K562 (cell line): Measurements from ENCODE around the gene CD320. TPM values are rescaled to one million over a fixed set of nuclear protein-coding genes. Genes with fewer than 3 reads are reported as not detected.

Experiments used
- BRF2 ChIP-seq: IDR thresholded peaks from 3 replicates; pipeline ENCODE4 v1.6.1; 2011; ENCODE audit warnings: borderline replicate concordance, mild to moderate bottlenecking; ENCODE audit not compliant: insufficient read length, insufficient read depth
- ETV1 ChIP-seq: fragments of 450-650 bp; conservative IDR thresholded peaks from 2 replicates; pipeline ENCODE4 v1.6.1; 2016; ENCODE audit warnings: missing genetic modification characterization, control low read depth, low read depth, missing compliant biosample characterization
- FOXJ2 ChIP-seq: fragments of 200-800 bp; sonication (Bioruptor generic); IDR thresholded peaks from 2 replicates; pipeline ENCODE4 v1.6.1; 2016; ENCODE audit warnings: missing genetic modification characterization, missing compliant biosample characterization
- NCOA2 ChIP-seq, 2 experiments: fragments of 450-650 bp; IDR thresholded peaks; 2 replicates each; pipeline ENCODE4 v1.6.1; 2018; ENCODE audit warnings: mild to moderate bottlenecking in 2 of 2, moderate library complexity in 1 of 2; ENCODE audit not compliant: partially characterized antibody in 2 of 2
- NRF1 ChIP-seq, 2 experiments: fragments of 450-650 bp; IDR thresholded peaks in 1 of 2; conservative IDR thresholded peaks in 1 of 2; 2 replicates each; pipeline ENCODE4 v1.6.1; 2014; ENCODE audit warnings: mild to moderate bottlenecking in 2 of 2
- RAD21 ChIP-seq, 2 experiments: fragments of 250-450 bp in 1 of 2; fragments of 450-650 bp in 1 of 2; sonication (Bioruptor Pico) in 1 of 2; formaldehyde crosslinking in 1 of 2; IDR thresholded peaks in 1 of 2; conservative IDR thresholded peaks in 1 of 2; 2 replicates each; pipeline versions ENCODE4 v1.4.0 to v1.8.0; 2020 to 2022; ENCODE audit warnings: mild to moderate bottlenecking in 2 of 2, moderate library complexity in 1 of 2
- RFX1 ChIP-seq: fragments of 450-650 bp; IDR thresholded peaks from 2 replicates; pipeline ENCODE4 v1.6.1; 2016; ENCODE audit warnings: mild to moderate bottlenecking, moderate library complexity
- SMAD4 ChIP-seq: fragments of 250-450 bp; sonication (Bioruptor Pico); conservative IDR thresholded peaks from 2 replicates; pipeline ENCODE4 v1.8.0; 2021; ENCODE audit warnings: inconsistent platforms, mild to moderate bottlenecking, moderate library complexity
- TAF9B ChIP-seq: fragments of 450-650 bp; IDR thresholded peaks from 2 replicates; pipeline ENCODE4 v1.6.1; 2018; ENCODE audit warnings: mild to moderate bottlenecking; ENCODE audit not compliant: partially characterized antibody
- TCF15 ChIP-seq: fragments of 250-450 bp; sonication (Bioruptor Pico); IDR thresholded peaks from 2 replicates; pipeline ENCODE4 v1.8.0; 2022; ENCODE audit warnings: moderate library complexity, mild to moderate bottlenecking, inconsistent platforms
- TCF7L2 ChIP-seq: fragments of 150-350 bp; IDR thresholded peaks from 2 replicates; pipeline ENCODE4 v1.6.1; 2016; ENCODE audit warnings: low read depth, mild to moderate bottlenecking, low read length, moderate library complexity
- ZNF324 ChIP-seq: fragments of 250-450 bp; sonication (Bioruptor Pico); IDR thresholded peaks from 2 replicates; pipeline ENCODE4 v1.4.0; 2020; ENCODE audit warnings: mild to moderate bottlenecking
- ZNF507 ChIP-seq: conservative IDR thresholded peaks from 2 replicates; pipeline ENCODE4 v1.6.1; 2017; ENCODE audit warnings: missing genetic modification characterization, missing compliant biosample characterization
- polyA plus RNA-seq, 8 experiments: library from polyadenylated mRNA; depleted of rRNA in 4 of 8; stranded (reverse) in 5 of 8; unstranded in 3 of 8; fragments of >200 nt; fragmentation: Nextera tagmentation in 2 of 8; fragmentation: Illumina TruSeq in 1 of 8; extraction: Ambion mirVana in 2 of 8; extraction: Trizol in 1 of 8; gene quantifications; 2 replicates each; pipeline versions ENCODE4 v1.2.1 to v1.2.3, GENCODE V29; 2011 to 2014; ENCODE audit warnings: inconsistent platforms in 1 of 8, missing spikeins in 1 of 8
- total RNA-seq, 7 experiments: library from RNA; depleted of rRNA in 6 of 7; stranded (reverse); fragments of >200 nt in 6 of 7; fragmentation: Illumina TruSeq in 2 of 7; extraction: Trizol in 2 of 7; gene quantifications; 2 replicates each; pipeline versions ENCODE4 v1.2.1 to v1.2.3, GENCODE V29; 2011 to 2021; ENCODE audit warnings: low replicate concordance in 1 of 7
- TF ChIP-seq, protein P1 (sequence below), 2 experiments: fragments of 450-650 bp; IDR thresholded peaks; 2 replicates each; pipeline ENCODE4 v1.6.1; 2016; ENCODE audit warnings: mild to moderate bottlenecking in 2 of 2, borderline replicate concordance in 1 of 2, low read depth in 1 of 2, moderate library complexity in 1 of 2

Gene CD320
- total and polyA plus RNA-seq, 9 of the 15 experiments (the other 6 are each of a cell fraction or from before 2014, with no cell fraction given), result 0.45 to 94.5 (median 34.4) TPM

GRCh38 chr19:8355631-8356402 lies 47.7 kb upstream of the CD320 start (continued):
- TF ChIP-seq TCF15 (CRISPR knock-in tag) (no peak), ZNF507 (tag) (no peak), SMAD4 (CRISPR knock-in tag) (peak; percentile 50), RFX1 (no peak), TCF7L2 (no peak), NRF1 (conservative IDR thresholded peaks at IDR 0.05 in 1 of 2, IDR thresholded peaks at IDR 0.05 in 1 of 2) (peak; percentile 18 to 42; a peak in 2 of 4 replicates), TAF9B (no peak), BRF2 (no peak), RAD21 (CRISPR knock-in tag; conservative IDR thresholded peaks at IDR 0.05 in 1 of 2, IDR thresholded peaks at IDR 0.05 in 1 of 2) (peak in 1 of 2 experiments; percentile 57; a peak in 2 of 4 replicates), ETV1 (tag) (peak; percentile 81), ZNF324 (no peak), NCOA2 (IDR thresholded peaks at IDR 0.05; ENCODE audit: partially characterized antibody in 2 of 2) (peak in 1 of 2 experiments; percentile 27), FOXJ2 (tag) (no peak)
- TF ChIP-seq, protein P1, sequence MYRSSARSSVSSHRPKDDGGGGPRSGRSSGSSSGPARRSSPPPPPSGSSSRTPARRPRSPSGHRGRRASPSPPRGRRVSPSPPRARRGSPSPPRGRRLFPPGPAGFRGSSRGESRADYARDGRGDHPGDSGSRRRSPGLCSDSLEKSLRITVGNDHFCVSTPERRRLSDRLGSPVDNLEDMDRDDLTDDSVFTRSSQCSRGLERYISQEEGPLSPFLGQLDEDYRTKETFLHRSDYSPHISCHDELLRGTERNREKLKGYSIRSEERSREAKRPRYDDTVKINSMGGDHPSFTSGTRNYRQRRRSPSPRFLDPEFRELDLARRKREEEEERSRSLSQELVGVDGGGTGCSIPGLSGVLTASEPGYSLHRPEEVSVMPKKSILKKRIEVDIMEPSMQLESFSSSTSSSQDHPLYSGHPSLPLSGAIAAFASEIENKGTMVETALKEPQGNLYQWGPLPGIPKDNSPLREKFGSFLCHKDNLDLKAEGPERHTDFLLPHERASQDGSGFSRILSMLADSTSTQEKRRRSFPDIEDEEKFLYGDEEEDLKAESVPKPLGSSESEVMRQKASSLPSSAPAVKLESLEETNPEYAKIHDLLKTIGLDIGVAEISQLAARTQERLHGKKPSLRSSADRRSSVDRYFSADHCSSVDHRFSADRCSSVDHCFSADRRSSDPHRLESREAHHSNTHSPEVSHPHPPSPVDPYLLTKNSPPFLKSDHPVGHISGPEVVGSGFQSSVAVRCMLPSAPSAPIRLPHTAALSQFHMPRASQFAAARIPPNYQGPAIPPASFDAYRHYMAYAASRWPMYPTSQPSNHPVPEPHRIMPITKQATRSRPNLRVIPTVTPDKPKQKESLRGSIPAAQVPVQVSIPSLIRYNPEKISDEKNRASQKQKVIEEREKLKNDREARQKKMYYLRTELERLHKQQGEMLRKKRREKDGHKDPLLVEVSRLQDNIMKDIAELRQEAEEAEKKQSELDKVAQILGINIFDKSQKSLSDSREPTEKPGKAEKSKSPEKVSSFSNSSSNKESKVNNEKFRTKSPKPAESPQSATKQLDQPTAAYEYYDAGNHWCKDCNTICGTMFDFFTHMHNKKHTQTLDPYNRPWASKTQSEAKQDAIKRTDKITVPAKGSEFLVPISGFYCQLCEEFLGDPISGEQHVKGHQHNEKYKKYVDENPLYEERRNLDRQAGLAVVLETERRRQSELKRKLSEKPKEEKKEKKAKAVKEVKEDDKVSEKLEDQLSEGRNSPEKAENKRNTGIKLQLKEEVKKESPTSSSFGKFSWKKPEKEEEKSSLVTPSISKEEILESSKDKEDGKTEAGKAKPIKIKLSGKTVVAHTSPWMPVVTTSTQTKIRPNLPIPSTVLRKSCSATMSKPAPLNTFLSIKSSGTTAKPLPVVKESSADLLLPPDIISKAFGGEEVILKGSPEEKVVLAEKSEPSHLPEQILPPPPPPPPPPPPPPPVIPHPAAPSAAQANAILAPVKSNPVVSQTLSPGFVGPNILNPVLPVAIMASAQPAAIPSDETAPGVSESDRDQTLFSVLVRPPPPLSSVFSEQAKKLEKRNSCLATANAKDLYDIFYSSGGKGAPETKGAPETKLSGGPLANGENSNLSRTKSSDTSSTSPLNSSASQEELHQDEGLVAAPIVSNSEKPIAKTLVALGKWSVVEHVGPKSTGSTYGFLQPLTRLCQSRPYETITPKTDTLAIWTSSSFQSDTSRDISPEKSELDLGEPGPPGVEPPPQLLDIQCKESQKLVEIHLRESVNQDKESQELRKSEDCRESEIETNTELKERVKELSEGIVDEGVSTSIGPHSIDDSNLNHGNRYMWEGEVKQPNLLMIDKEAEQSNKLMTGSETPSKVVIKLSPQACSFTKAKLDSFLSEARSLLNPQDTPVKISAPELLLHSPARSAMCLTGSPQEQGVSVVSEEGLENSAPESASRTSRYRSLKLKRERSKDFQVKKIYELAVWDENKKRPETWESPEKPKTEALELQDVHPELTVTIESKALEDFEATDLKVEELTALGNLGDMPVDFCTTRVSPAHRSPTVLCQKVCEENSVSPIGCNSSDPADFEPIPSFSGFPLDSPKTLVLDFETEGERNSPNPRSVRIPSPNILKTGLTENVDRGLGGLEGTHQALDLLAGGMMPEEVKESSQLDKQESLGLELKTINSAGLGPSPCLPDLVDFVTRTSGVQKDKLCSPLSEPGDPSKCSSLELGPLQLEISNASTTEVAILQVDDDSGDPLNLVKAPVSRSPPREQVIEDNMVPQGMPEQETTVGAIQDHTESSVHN (IDR thresholded peaks at IDR 0.05; ENCODE audit: borderline replicate concordance in 1 of 2, low read depth in 1 of 2), result peak in 1 of 2 experiments; percentile 42; a peak in 1 of 4 replicates
